HFF-Myc (cell line): Measurements from ENCODE around the gene EEFSEC.

Experiments
- DNase-seq: peaks from one replicate; pipeline ENCODE4 v3.0.0-alpha.2; 2011; ENCODE audit warnings: low read depth; ENCODE audit errors: extremely low read depth
- H3K4me3 ChIP-seq: replicated peaks from 2 replicates; pipeline ENCODE4 v1.5.1; 2011; ENCODE audit warnings: low read depth, mild to moderate bottlenecking, control low read depth, low read length
- TF ChIP-seq, protein P1 (sequence below): IDR thresholded peaks from 2 replicates; pipeline ENCODE4 v1.5.1; 2012; ENCODE audit warnings: mild to moderate bottlenecking, low read depth, low read length, control low read depth; ENCODE audit errors: missing control alignments

The EEFSEC gene

DNA sequence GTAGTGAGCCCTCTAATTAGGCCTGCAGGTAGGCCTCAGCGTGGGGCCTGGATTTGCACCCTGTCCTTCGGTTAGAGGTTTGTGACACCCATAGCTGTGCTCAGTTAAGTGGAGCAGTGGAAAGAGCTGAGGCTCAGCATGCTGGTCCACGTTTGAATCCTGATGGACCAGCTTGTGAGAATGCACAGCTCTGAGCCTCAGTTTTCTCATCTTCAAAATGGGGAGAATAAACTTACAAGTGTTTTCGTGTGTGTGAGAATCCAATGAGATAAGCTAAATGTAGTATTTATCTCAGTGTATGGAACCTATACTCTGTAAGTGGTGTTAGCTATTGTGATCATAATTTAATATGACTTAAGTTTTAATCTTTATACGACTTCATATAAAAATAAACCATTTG lies 22.5 kb downstream of the EEFSEC start:
- no peak overlapping the region for H3K4me3 ChIP-seq
- TF ChIP-seq, protein P1, sequence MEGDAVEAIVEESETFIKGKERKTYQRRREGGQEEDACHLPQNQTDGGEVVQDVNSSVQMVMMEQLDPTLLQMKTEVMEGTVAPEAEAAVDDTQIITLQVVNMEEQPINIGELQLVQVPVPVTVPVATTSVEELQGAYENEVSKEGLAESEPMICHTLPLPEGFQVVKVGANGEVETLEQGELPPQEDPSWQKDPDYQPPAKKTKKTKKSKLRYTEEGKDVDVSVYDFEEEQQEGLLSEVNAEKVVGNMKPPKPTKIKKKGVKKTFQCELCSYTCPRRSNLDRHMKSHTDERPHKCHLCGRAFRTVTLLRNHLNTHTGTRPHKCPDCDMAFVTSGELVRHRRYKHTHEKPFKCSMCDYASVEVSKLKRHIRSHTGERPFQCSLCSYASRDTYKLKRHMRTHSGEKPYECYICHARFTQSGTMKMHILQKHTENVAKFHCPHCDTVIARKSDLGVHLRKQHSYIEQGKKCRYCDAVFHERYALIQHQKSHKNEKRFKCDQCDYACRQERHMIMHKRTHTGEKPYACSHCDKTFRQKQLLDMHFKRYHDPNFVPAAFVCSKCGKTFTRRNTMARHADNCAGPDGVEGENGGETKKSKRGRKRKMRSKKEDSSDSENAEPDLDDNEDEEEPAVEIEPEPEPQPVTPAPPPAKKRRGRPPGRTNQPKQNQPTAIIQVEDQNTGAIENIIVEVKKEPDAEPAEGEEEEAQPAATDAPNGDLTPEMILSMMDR: no peak
- no peak for DNase-seq

DNA sequence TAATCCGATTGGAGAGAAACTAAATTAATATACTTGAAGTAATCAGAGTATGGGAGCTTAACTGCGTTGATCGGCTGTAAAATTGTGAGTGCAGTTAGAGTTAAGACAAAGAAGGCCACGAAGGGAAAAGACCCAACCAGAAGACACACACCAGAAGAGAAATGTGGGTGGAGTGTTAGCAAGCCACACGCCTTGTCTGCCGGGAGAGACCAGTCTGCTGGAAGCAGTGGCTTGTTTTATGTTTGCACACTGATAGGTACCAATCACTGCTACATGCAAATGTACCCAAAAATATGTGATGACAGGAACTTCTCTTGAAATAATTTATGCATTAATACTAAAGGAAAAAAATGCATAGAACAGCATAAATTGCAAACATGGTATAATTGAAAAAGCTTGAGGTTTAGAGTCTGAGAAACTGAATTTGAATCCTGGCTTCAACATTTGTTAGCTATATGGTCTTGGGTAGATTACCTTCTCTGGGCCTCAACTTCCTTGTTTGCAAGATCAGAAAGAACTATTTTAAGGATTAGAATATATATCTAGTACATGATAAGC lies 23.1 kb downstream of the EEFSEC start:
- TF ChIP-seq, protein P1: no peak
- no peak for DNase-seq
- H3K4me3 ChIP-seq: no peak overlapping the region

DNA sequence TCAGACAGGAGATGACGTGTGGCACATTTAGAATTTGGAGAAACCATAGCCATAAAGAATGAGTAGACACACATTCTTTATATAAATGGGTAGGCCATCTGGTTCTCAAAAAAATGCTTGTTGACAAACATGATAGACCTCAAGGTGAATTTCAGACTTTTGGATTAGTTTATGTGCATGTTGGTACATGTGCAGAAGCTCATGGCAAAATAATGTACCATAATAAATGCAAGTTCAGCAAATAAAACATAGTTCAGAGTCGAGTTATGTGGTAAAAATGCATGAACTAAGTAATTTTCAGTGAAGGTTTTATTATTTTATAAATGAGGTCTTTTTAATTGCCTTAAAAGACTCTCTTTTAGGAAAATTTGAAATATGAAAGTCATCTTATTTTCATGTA lies 24.6 kb downstream of the EEFSEC start:
- TF ChIP-seq, protein P1: no peak
- no peak for DNase-seq
- H3K4me3 ChIP-seq: no peak overlapping the region

DNA sequence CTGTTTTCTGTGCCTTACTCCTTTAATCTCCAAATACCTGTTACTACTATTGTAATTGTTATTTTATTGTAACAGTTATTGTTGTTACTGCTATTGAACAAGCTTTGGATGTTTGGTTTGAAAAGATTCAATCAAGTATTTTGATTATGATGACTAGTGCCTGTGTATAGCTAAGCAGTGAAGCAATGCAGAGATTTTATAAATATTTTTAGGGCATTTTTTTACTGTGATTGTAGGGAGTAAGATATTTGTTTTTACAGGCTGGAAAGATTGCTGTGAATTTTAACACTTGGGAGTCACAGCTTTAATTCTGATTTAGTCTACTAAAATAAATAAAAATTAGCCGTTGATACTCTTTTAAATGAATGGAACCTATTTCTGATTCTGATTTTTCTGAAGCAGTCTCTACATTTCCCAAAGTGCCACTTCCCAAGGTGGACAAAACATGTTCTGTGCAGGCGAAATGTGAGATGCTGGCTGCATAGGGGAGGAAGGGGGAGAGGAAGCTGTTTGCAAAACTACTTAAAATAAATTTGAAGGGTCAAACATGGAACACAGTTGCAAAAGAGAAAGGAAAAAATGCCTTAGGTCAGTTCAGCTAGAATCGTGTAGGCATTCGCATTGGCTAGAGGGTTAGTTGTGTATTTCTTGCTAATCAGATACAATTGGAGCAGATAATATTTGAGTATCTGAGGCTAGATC lies 25.7 kb downstream of the EEFSEC start:
- H3K4me3 ChIP-seq: no peak overlapping the region
- TF ChIP-seq, protein P1: no peak
- no peak for DNase-seq

DNA sequence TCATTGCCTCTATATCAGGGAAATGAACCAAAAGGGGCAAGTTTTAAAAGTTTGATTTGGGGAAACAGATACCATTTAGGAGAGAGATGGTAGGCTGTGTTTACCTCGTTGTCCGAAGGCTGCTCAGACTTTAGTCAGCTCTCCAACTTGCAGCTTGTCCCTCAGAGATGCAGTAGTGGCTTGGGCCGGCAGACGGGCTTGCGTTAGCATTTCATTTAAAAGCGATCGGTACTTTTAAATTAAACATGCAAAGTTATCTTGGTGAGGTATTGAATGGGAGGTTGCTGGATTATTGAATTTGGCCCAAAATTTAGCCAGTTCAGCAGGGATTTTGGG lies 26.2 kb downstream of the EEFSEC start:
- TF ChIP-seq, protein P1: no peak
- no peak overlapping the region for H3K4me3 ChIP-seq
- DNase-seq: no peak

DNA sequence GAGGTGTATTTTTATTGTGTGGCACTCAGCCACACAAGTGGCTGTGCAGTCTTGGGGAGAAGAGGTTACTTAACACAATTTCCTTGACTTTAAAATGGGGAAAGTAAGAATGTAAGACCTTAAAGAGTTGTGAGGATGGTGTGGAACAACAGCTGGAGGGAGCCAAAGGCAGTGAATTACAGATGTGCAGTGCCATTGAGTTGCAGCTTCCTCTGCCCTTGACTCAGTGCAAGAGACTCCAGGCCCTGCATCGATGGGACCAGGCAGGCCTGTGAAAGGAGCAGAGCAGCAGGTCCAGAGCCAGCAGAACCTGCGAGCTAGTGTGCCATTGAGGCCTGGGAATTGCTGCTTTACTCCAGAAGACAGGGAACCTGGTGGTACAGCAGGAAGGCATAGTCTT lies 27.2 kb downstream of the EEFSEC start:
- TF ChIP-seq, protein P1: no peak
- H3K4me3 ChIP-seq: no peak overlapping the region
- no peak for DNase-seq

DNA sequence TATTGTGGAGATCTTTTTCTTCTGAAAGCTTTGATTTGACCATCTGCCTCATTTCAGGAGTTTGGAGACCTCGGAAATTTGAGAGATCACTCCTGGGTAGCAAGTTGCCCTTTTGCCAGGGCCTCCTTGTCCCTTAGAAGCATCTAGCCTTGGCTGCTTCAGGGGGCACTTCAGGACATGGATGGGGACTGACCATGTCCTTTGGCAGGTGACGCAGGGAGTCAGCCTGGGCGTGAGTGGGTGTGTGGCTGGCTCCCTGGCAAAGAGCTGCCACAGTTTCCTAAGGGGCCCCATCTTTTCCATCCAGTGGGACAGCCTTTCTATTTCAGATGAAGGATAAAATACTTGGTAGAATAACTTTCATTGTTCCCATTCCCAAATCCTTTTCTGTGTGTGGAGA lies 27.6 kb downstream of the EEFSEC start:
- TF ChIP-seq, protein P1: no peak
- DNase-seq: no peak
- no peak overlapping the region for H3K4me3 ChIP-seq
